ENCODE data around the gene SDK1. TPM values are rescaled to one million over a fixed set of nuclear protein-coding genes. Genes with fewer than 3 reads are reported as not detected.

The SDK1 gene
- total RNA-seq, 1 donor from 2014 or later, result 1.3 TPM

DNA sequence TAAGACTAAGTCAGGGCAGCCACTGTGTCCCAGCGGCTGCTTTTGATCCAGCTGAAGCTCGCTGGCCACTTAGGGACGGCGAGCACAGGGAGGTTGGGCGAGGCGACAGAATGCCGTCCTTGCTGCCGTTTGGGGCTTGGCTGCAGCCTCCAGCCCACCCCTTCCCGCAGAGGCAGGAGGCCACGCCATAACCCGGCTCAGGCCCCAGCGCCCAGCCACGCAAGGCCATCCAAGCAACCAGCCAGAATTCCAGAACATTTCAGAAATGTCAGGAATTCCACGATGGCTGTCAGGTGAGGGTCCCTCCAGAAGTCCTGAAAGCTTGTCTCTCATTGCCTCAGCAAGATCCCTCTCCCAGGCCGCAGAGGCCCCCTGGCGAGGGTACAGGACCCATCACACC is 901.9 kb downstream of the SDK1 start:
- ChIA-PET POLR2A (no interaction called here), CTCF (no interaction called here)
- Mint-ChIP-seq H3K4me1 (no peaks in the 10 kb centered on the region), H3K27me3 (no peaks in the 10 kb centered on the region), H3K4me3 (no peak overlapping the region), H3K9me3 (no peaks in the 10 kb centered on the region), H3K36me3 (ENCODE audit: low read depth) (no peaks in the 10 kb centered on the region), H3K27ac (no peak overlapping the region)
- ATAC-seq (ENCODE audit: low read depth), result no peak
- DNase-seq, result no peak
- intact Hi-C loops (cut with micrococcal nuclease), result no loop called here
- TF ChIP-seq, protein P1, sequence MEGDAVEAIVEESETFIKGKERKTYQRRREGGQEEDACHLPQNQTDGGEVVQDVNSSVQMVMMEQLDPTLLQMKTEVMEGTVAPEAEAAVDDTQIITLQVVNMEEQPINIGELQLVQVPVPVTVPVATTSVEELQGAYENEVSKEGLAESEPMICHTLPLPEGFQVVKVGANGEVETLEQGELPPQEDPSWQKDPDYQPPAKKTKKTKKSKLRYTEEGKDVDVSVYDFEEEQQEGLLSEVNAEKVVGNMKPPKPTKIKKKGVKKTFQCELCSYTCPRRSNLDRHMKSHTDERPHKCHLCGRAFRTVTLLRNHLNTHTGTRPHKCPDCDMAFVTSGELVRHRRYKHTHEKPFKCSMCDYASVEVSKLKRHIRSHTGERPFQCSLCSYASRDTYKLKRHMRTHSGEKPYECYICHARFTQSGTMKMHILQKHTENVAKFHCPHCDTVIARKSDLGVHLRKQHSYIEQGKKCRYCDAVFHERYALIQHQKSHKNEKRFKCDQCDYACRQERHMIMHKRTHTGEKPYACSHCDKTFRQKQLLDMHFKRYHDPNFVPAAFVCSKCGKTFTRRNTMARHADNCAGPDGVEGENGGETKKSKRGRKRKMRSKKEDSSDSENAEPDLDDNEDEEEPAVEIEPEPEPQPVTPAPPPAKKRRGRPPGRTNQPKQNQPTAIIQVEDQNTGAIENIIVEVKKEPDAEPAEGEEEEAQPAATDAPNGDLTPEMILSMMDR (IDR thresholded peaks at IDR 0.05), result no peak

- POLR2A ChIA-PET, result no interaction called here
- H3K4me3 Mint-ChIP-seq, result no peak overlapping the region
- TF ChIP-seq, protein P1 (IDR thresholded peaks at IDR 0.05), result no peak
- DNase-seq, result no peak
- H3K27me3 Mint-ChIP-seq, result no peaks in the 10 kb centered on the region
- no peaks in the 10 kb centered on the region for H3K4me1 Mint-ChIP-seq
- CTCF ChIA-PET, result no interaction called here
- ATAC-seq (ENCODE audit: low read depth), result no peak
- intact Hi-C loops (cut with micrococcal nuclease), result no loop called here
- no peak overlapping the region for H3K27ac Mint-ChIP-seq
- H3K36me3 Mint-ChIP-seq (ENCODE audit: low read depth), result no peaks in the 10 kb centered on the region
- H3K9me3 Mint-ChIP-seq, result no peaks in the 10 kb centered on the region
These were observed 902.8 kb downstream of the SDK1 start for GRCh38 chr7:4203626-4204512.

GRCh38 chr7:4204513-4205165 is 903.6 kb downstream of the SDK1 start:
- CTCF ChIA-PET, result no interaction called here
- Mint-ChIP-seq H3K36me3 (ENCODE audit: low read depth) (no peaks in the 10 kb centered on the region), H3K9me3 (no peaks in the 10 kb centered on the region), H3K4me3 (no peak overlapping the region), H3K27ac (no peak overlapping the region), H3K4me1 (no peaks in the 10 kb centered on the region), H3K27me3 (no peaks in the 10 kb centered on the region)
- ATAC-seq (ENCODE audit: low read depth) (no peak), DNase-seq (no peak)
- POLR2A ChIA-PET, result no interaction called here
- intact Hi-C loops (cut with micrococcal nuclease), result no loop called here
- TF ChIP-seq, protein P1 (IDR thresholded peaks at IDR 0.05), result no peak

GRCh38 chr7:4205828-4206227 is 904.8 kb downstream of the SDK1 start:
- Mint-ChIP-seq H3K4me3 (no peak overlapping the region), H3K27ac (no peak overlapping the region), H3K27me3 (no peaks in the 10 kb centered on the region), H3K4me1 (no peaks in the 10 kb centered on the region), H3K36me3 (ENCODE audit: low read depth) (no peaks in the 10 kb centered on the region), H3K9me3 (no peaks in the 10 kb centered on the region)
- TF ChIP-seq, protein P1 (IDR thresholded peaks at IDR 0.05), result no peak
- ATAC-seq (ENCODE audit: low read depth), result no peak
- ChIA-PET POLR2A (no interaction called here), CTCF (no interaction called here)
- DNase-seq, result no peak
- intact Hi-C loops (cut with micrococcal nuclease), result no loop called here

DNA sequence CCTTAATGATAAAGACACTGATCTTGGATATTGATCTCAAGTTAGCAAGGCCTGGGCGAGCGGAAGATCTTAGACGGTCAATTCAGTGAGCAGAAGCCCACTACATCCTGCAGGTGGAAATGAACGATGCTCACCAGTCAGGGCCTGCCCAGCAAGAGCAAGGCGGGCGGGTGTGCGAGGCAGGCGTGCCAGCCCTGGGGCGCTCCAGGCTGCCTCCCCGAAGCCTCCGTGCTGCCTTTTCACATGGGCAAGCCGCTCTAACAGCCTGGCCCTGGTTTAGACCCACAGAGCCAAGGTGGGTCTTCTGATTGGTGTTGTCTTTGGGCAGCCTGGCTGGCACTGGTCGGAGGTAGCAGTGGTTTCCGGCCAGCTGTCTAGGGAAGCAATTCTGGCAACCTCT is 906.0 kb downstream of the SDK1 start:
- CTCF ChIA-PET, result no interaction called here
- no peaks in the 10 kb centered on the region for H3K9me3 Mint-ChIP-seq
- no peak for DNase-seq
- no peaks in the 10 kb centered on the region for H3K4me1 Mint-ChIP-seq
- intact Hi-C loops (cut with micrococcal nuclease), result no loop called here
- no peak for ATAC-seq (ENCODE audit: low read depth)
- H3K27me3 Mint-ChIP-seq, result no peaks in the 10 kb centered on the region
- no peak overlapping the region for H3K4me3 Mint-ChIP-seq
- no peak overlapping the region for H3K27ac Mint-ChIP-seq
- no peaks in the 10 kb centered on the region for H3K36me3 Mint-ChIP-seq (ENCODE audit: low read depth)
- POLR2A ChIA-PET, result no interaction called here
- TF ChIP-seq, protein P1 (IDR thresholded peaks at IDR 0.05), result no peak

Data from activated B cell treated with CpG ODN at 0.5 μM for 24 hours (primary cell).